ENCODE measurements around the gene AFG1L. TPM values are rescaled to one million over a fixed set of nuclear protein-coding genes. Genes with fewer than 3 reads are reported as not detected.

Gene AFG1L
- total RNA-seq, 4 donors from 2014 or later = 6.7 to 8.6 (median 7.4) TPM

DNA sequence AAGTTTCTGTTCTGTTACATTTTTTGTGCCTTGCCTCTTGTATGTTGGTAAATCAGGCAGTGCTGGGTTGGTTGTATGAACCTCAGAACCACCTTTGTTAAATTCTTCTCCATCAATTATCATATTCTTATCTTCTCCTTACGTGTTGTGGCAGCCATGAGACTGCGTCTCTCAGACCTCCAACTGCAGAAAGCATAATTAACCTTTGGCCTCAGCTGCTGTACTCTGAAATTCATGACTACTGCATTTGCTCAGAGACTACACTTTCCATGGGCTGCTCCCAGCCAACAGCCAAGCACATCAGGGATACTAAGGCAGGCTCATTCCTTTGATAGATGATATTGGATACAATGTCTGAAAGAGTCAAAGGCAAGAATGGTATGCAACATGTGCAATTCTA, 18.9 kb upstream of the AFG1L start:
- intact Hi-C loops (cut with DNase I) = no loop called here
- no peaks in the 10 kb centered on the region for H3K9me3 ChIP-seq
- no peaks in the 10 kb centered on the region for H3K27me3 ChIP-seq
- no peaks in the 10 kb centered on the region for H3K36me3 ChIP-seq
- no peak overlapping the region for H3K27ac ChIP-seq
- no peak overlapping the region for H3K4me3 ChIP-seq (replicated peaks in 1 of 3)
- 86 to 87% methylated on average over 2 of the region's 2 CpGs for WGBS, 2 donors
- DNase-seq = no peak
- TF ChIP-seq POLR2A (IDR thresholded peaks at IDR 0.05) = no peak
- TF ChIP-seq, protein P1, sequence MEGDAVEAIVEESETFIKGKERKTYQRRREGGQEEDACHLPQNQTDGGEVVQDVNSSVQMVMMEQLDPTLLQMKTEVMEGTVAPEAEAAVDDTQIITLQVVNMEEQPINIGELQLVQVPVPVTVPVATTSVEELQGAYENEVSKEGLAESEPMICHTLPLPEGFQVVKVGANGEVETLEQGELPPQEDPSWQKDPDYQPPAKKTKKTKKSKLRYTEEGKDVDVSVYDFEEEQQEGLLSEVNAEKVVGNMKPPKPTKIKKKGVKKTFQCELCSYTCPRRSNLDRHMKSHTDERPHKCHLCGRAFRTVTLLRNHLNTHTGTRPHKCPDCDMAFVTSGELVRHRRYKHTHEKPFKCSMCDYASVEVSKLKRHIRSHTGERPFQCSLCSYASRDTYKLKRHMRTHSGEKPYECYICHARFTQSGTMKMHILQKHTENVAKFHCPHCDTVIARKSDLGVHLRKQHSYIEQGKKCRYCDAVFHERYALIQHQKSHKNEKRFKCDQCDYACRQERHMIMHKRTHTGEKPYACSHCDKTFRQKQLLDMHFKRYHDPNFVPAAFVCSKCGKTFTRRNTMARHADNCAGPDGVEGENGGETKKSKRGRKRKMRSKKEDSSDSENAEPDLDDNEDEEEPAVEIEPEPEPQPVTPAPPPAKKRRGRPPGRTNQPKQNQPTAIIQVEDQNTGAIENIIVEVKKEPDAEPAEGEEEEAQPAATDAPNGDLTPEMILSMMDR (IDR thresholded peaks at IDR 0.05) = no peak
- H3K4me1 ChIP-seq = peaks cover 0 to 6% of the 10 kb centered on the region in 2 donors

DNA sequence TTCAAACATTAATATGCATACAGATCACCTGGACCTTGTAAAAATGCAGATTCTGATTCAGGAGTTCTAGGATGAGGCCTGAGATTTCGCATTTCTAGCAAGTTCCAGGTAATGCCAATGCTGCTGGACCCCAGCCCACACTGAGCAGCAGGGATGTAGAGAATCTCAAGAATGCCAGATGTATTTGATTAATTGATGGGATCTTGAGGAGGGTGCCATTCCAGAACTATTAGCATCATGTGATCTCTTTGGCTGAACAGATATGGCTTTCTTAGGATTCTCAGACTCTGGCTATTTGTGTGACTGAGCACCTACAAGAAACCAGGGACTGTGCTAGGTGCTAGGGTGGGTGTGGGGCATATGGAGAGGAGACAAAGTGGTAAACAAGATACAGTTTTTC, 17.6 kb upstream of the AFG1L start:
- intact Hi-C loops (cut with DNase I) = no loop called here
- Histone ChIP-seq H3K4me1 (peaks cover 0 to 6% of the 10 kb centered on the region in 2 donors), H3K27ac (no peak overlapping the region), H3K27me3 (no peaks in the 10 kb centered on the region), H3K36me3 (no peaks in the 10 kb centered on the region), H3K9me3 (no peaks in the 10 kb centered on the region), H3K4me3 (replicated peaks in 1 of 3) (no peak overlapping the region)
- no peak for TF ChIP-seq POLR2A (IDR thresholded peaks at IDR 0.05)
- TF ChIP-seq, protein P1 (IDR thresholded peaks at IDR 0.05) = no peak
- no peak for DNase-seq
- WGBS, 2 donors = 100% methylated on average over 1 of the region's 1 CpG

DNA sequence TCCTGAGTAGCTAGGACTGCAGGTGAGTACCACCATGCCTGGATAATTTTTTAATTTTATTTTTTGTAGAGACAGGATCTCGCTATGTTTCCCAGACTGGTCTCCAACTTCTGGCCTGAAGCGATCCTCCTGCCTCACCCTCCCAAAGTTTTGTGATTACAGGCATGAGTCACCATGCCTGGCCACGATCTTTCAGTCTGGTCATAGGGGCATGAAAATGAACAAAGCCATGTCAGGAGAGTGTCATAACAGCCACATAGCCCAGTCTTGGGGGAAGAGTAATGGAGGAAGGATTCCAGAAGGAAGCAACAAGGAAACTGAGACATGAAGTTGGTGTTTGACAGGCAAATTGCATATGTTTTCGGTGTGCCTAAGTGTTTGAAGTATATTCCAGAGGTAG, 17.0 kb upstream of the AFG1L start:
- 87 to 88% methylated on average over 4 of the region's 4 CpGs for WGBS, 2 donors
- TF ChIP-seq POLR2A (IDR thresholded peaks at IDR 0.05) = no peak
- TF ChIP-seq, protein P1 (IDR thresholded peaks at IDR 0.05) = no peak
- Histone ChIP-seq H3K4me3 (replicated peaks in 1 of 3) (no peak overlapping the region), H3K4me1 (peaks cover 0 to 6% of the 10 kb centered on the region in 2 donors), H3K27ac (no peak overlapping the region), H3K27me3 (no peaks in the 10 kb centered on the region), H3K9me3 (no peaks in the 10 kb centered on the region), H3K36me3 (no peaks in the 10 kb centered on the region)
- intact Hi-C loops (cut with DNase I) = no loop called here
- no peak for DNase-seq

DNA sequence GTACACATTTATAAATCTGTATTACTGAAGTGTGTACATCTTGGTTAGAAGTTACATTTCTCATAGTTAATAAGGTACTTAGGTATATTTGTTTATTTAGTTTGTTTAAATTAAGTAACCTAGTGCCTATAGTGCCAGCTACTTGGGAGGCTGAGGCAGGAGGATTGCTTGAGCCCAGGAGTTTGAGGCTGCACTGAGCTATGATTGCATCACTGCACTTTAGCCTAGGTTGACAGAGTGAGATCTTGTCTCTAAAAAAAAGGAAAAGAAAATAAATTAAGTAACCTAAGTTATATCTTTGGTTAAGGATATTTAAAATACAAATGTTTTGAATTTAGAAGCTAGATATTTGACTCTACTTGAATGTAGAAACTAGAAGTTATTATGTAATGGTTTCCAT, 9.5 kb upstream of the AFG1L start:
- intact Hi-C loops (cut with DNase I) = no loop called here
- TF ChIP-seq, protein P1 (IDR thresholded peaks at IDR 0.05) = no peak
- no peak for TF ChIP-seq POLR2A (IDR thresholded peaks at IDR 0.05)
- no peaks in the 10 kb centered on the region for H3K27me3 ChIP-seq
- no peak overlapping the region for H3K27ac ChIP-seq
- no peaks in the 10 kb centered on the region for H3K4me1 ChIP-seq
- no peak for DNase-seq
- no peaks in the 10 kb centered on the region for H3K36me3 ChIP-seq
- H3K9me3 ChIP-seq = no peaks in the 10 kb centered on the region
- H3K4me3 ChIP-seq (replicated peaks in 1 of 3) = no peak overlapping the region

DNA sequence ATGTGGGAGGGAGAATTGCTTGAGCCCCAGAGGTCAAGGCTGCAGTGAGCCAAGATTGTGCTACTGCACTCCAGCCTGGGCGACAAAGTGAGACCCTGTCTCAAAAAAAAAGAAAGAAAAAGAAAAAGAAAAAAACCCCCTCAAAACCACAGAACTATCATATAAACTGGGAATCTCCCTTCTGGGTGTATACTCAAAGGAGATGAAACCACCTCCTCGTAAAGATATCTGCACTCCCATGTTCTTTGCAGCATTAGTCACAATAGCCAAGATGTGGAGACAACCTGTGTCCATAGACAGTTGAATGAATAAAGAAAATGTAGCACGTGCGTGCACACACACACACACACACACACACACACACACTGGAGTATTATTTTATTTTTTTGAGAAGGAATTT, 8.5 kb upstream of the AFG1L start:
- TF ChIP-seq POLR2A (IDR thresholded peaks at IDR 0.05) = no peak
- TF ChIP-seq, protein P1 (IDR thresholded peaks at IDR 0.05) = no peak
- intact Hi-C loops (cut with DNase I) = no loop called here
- Histone ChIP-seq H3K4me3 (replicated peaks in 1 of 3) (no peak overlapping the region), H3K9me3 (no peaks in the 10 kb centered on the region), H3K27ac (no peak overlapping the region), H3K4me1 (no peaks in the 10 kb centered on the region), H3K27me3 (no peaks in the 10 kb centered on the region), H3K36me3 (no peaks in the 10 kb centered on the region)
- DNase-seq = no peak
- WGBS, 2 donors = 84 to 95% methylated on average over 4 of the region's 4 CpGs
